ENCODE data around the gene KIFBP. TPM values are rescaled to one million over a fixed set of nuclear protein-coding genes. Genes with fewer than 3 reads are reported as not detected.

Gene KIFBP
- polyA plus RNA-seq, 1 of the 3 experiments (the other 2 are of a cell fraction) = 16.9 TPM

- Histone ChIP-seq H3K9ac (no peak overlapping the region), H3K36me3 (replicated peaks in 1 of 2; ENCODE audit: control insufficient read depth in 1 of 2, insufficient read depth in 2 of 2, low read length in 1 of 2) (no peaks in the 10 kb centered on the region), H3K9me2 (no peaks in the 10 kb centered on the region), H2AFZ (ENCODE audit: low read depth) (no peak overlapping the region), H3K4me1 (ENCODE audit: control insufficient read depth in 1 of 2, insufficient read depth in 2 of 2, low read depth in 1 of 2, low read length in 1 of 2) (no peaks in the 10 kb centered on the region), H3K27ac (ENCODE audit: low read depth in 2 of 2, low read length in 1 of 2) (no peak overlapping the region), H3K79me2 (ENCODE audit: insufficient read depth) (no peaks in the 10 kb centered on the region), H3F3A (replicated peaks; ENCODE audit: insufficient read depth) (no peaks in the 10 kb centered on the region), H3K4me2 (no peak overlapping the region), H4K20me1 (ENCODE audit: insufficient read depth) (no peaks in the 10 kb centered on the region), H3K27me3 (ENCODE audit: insufficient read depth) (no peaks in the 10 kb centered on the region), H3K9me3 (no peaks in the 10 kb centered on the region), H3K4me3 (ENCODE audit: low read depth in 2 of 2, low read length in 1 of 2) (no peak overlapping the region)
- DNase-seq = no peak
- WGBS (ENCODE audit: low lambda C conversion rate) = 98% methylated on average over 12 of the region's 19 CpGs
- ChIA-PET CTCF (interaction anchor here (1.0 kb wide), 1 partner anchor 37 kb away, joined by 3 read pairs; no protein-coding TSS in a partner anchor), POLR2A (no interaction called here)
- no peak for TF ChIP-seq ELF1 (IDR thresholded peaks at IDR 0.05)
- TF ChIP-seq EZH2phosphoT487 (IDR thresholded peaks at IDR 0.05; ENCODE audit: borderline replicate concordance, low read depth) = no peak
- TF ChIP-seq CTCF (IDR thresholded peaks at IDR 0.05) = no peak
- TF ChIP-seq SMC3 (IDR thresholded peaks at IDR 0.05; ENCODE audit: low read depth, low read length) = no peak
- TF ChIP-seq RFX5 (IDR thresholded peaks at IDR 0.05; ENCODE audit: low read length) = no peak
- no peak for TF ChIP-seq FOSL2 (IDR thresholded peaks at IDR 0.05; ENCODE audit: borderline replicate concordance, low read depth)
- TF ChIP-seq JUND (IDR thresholded peaks at IDR 0.05) = no peak
- no peak for TF ChIP-seq NFIC (IDR thresholded peaks at IDR 0.05; ENCODE audit: borderline replicate concordance)
- no peak for TF ChIP-seq SIN3A (IDR thresholded peaks at IDR 0.05; ENCODE audit: borderline replicate concordance, low read depth, low read length)
These were observed 34.0 kb downstream of the KIFBP start for GRCh38 chr10:69022611-69023010.

GRCh38 chr10:69025370-69025896 lies 36.8 kb downstream of the KIFBP start:
- no peaks in the 10 kb centered on the region for H3K4me1 ChIP-seq (ENCODE audit: control insufficient read depth in 1 of 2, insufficient read depth in 2 of 2, low read depth in 1 of 2, low read length in 1 of 2)
- no peak overlapping the region for H3K9ac ChIP-seq
- 60% methylated on average over 4 of the region's 4 CpGs for WGBS (ENCODE audit: low lambda C conversion rate)
- H2AFZ ChIP-seq (ENCODE audit: low read depth) = no peak overlapping the region
- no peaks in the 10 kb centered on the region for H3K36me3 ChIP-seq (replicated peaks in 1 of 2; ENCODE audit: control insufficient read depth in 1 of 2, insufficient read depth in 2 of 2, low read length in 1 of 2)
- no peaks in the 10 kb centered on the region for H3K79me2 ChIP-seq (ENCODE audit: insufficient read depth)
- ChIA-PET CTCF (no interaction called here), POLR2A (no interaction called here)
- no peak overlapping the region for H3K27ac ChIP-seq (ENCODE audit: low read depth in 2 of 2, low read length in 1 of 2)
- H3K27me3 ChIP-seq (ENCODE audit: insufficient read depth) = no peaks in the 10 kb centered on the region
- no peaks in the 10 kb centered on the region for H3F3A ChIP-seq (replicated peaks; ENCODE audit: insufficient read depth)
- TF ChIP-seq TCF12 (IDR thresholded peaks at IDR 0.05) (no peak), FOSL2 (IDR thresholded peaks at IDR 0.05; ENCODE audit: borderline replicate concordance, low read depth) (no peak), GATA2 (CRISPR knock-in tag; IDR thresholded peaks at IDR 0.05) (no peak), SMC3 (IDR thresholded peaks at IDR 0.05; ENCODE audit: low read depth, low read length) (no peak), MEF2A (IDR thresholded peaks at IDR 0.05; ENCODE audit: borderline replicate concordance, low read depth) (no peak), RAD21 (IDR thresholded peaks at IDR 0.05; ENCODE audit: low read length) (no peak)
- no peak overlapping the region for H3K4me3 ChIP-seq (ENCODE audit: low read depth in 2 of 2, low read length in 1 of 2)
- H3K4me2 ChIP-seq = no peak overlapping the region
- DNase-seq = no peak
- no peaks in the 10 kb centered on the region for H3K9me2 ChIP-seq
- H4K20me1 ChIP-seq (ENCODE audit: insufficient read depth) = no peaks in the 10 kb centered on the region
- H3K9me3 ChIP-seq = no peaks in the 10 kb centered on the region
